ENCODE data around the gene ST8SIA5.
A peak's percentile ranks its signal among the peaks of the same experiment; 100 is the strongest.

Gene ST8SIA5

DNA sequence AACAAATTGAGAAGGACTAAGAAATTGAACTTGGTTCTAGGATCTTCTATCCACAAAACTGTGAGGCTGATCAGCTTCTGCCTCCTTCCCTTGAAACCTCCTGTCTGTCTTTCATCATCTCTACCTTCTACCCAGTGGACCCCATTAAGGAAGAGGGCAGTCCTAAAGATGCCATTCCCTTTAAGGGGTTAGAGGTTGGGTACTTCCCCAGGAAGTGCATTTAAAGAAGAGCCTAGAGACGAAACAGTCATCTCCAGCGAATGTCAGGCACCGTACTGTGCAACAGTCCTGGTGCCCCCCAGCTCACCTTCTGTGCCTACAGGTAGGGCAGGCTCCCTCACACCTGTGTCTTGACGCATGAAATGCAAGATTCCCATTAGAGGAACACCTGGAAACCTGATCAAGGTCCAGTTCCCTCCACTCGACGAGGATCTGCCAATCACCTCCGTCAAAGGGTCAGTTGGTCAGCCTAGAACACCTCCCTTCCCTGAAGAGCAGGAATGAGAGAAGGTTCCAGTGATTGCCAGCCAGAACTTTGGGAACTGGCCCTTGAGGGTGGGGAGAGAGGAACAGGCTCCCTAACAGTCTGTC is 120.7 kb downstream of the ST8SIA5 start:
- H2AFZ ChIP-seq (ENCODE audit: low read length) = no peak overlapping the region
- no peak overlapping the region for H2BK5ac ChIP-seq (ENCODE audit: low read length)
- H3K79me1 ChIP-seq (ENCODE audit: low read depth, low read length) = no peaks in the 10 kb centered on the region
- no peak overlapping the region for H2BK120ac ChIP-seq (ENCODE audit: low read depth, low read length)
- no peak overlapping the region for H3K4me2 ChIP-seq (ENCODE audit: insufficient read depth, low read length, poor library complexity, severe bottlenecking)
- H3K4me3 ChIP-seq (ENCODE audit: low read length in 2 of 2) = no peak overlapping the region
- H3K4ac ChIP-seq (ENCODE audit: low read length) = no peak overlapping the region
- H3K18ac ChIP-seq (ENCODE audit: low read length) = peak overlapping the region; percentile 60
- H3K9me3 ChIP-seq (replicated peaks in 1 of 2; ENCODE audit: control insufficient read depth in 2 of 2, insufficient read depth in 1 of 2, low read depth in 1 of 2, low read length in 2 of 2) = peaks cover 0 to 2% of the 10 kb centered on the region in 2 donors
- no peak for DNase-seq (ENCODE audit: low spot score)
- no peaks in the 10 kb centered on the region for H3K4me1 ChIP-seq (ENCODE audit: control insufficient read depth in 2 of 2, insufficient read depth in 1 of 2, low read depth in 1 of 2, low read length in 2 of 2)
- H3K27me3 ChIP-seq (ENCODE audit: control insufficient read depth in 3 of 3, insufficient read depth in 3 of 3, low read depth in 1 of 3, low read length in 3 of 3) = peaks cover 0 to 4% (median 0%) of the 10 kb centered on the region in 3 experiments
- no peak overlapping the region for H2BK12ac ChIP-seq (ENCODE audit: low read length)
- no CpG with 5 or more reads among the region's 7 CpGs for WGBS, 2 donors (ENCODE audit: extremely low coverage in 2 of 2, insufficient read length in 2 of 2, insufficient replicate concordance in 1 of 2)
- no peak overlapping the region for H2BK15ac ChIP-seq (ENCODE audit: low read length)
- no peak overlapping the region for H2AK5ac ChIP-seq (ENCODE audit: low read depth, low read length)
- H3K9ac ChIP-seq (ENCODE audit: low read depth, low read length, poor library complexity) = no peak overlapping the region
- H3K14ac ChIP-seq (ENCODE audit: low read length) = no peak overlapping the region
- no peaks in the 10 kb centered on the region for H3K36me3 ChIP-seq (replicated peaks in 1 of 2; ENCODE audit: control insufficient read depth in 2 of 2, insufficient read depth in 2 of 2, low read length in 2 of 2)
- H4K8ac ChIP-seq (ENCODE audit: low read depth, low read length) = no peak overlapping the region
- no peak overlapping the region for H3K27ac ChIP-seq (replicated peaks; ENCODE audit: low read length)
- H3K23ac ChIP-seq (ENCODE audit: low read depth, low read length, poor library complexity) = no peak overlapping the region
- no peak overlapping the region for H4K91ac ChIP-seq (ENCODE audit: low read depth, low read length, poor library complexity)

DNA sequence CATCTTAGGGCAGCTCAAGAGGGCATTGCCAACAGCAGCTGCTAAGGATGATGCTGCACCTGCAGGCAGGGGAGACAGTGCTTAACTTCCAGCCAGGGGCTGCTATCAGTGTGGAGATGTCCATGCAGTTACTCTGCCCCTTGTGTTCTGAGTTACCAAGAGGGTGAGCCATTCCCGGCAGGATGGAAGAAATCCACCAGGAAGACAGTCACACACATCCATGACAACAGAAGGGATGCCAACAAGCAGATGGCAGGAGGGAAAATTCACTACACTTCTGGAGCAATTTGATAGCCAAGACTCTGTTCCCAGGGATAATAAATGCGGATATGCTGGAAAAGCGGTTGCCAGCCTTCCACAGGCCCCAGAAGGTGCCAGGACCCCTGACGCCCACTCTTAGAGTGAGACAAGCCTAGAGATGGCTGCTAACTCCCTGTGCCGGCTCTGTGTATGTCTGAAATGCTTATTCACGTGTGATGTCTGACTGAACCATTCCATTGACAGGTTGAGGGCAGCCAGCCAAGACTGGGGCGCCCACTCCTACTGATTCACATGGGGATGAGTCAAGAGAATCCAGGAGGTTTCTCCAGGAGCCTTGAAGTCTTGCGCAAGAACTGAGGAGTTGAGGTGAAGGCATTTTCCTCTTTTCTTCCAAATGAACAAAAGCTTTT is 124.3 kb downstream of the ST8SIA5 start:
- H4K8ac ChIP-seq (ENCODE audit: low read depth, low read length) = no peak overlapping the region
- H2BK5ac ChIP-seq (ENCODE audit: low read length) = no peak overlapping the region
- no peak overlapping the region for H3K4me3 ChIP-seq (ENCODE audit: low read length in 2 of 2)
- no peak overlapping the region for H3K4ac ChIP-seq (ENCODE audit: low read length)
- H3K23ac ChIP-seq (ENCODE audit: low read depth, low read length, poor library complexity) = no peak overlapping the region
- no CpG with 5 or more reads among the region's 8 CpGs for WGBS, 2 donors (ENCODE audit: extremely low coverage in 2 of 2, insufficient read length in 2 of 2, insufficient replicate concordance in 1 of 2)
- no peaks in the 10 kb centered on the region for H3K9me3 ChIP-seq (replicated peaks in 1 of 2; ENCODE audit: control insufficient read depth in 2 of 2, insufficient read depth in 1 of 2, low read depth in 1 of 2, low read length in 2 of 2)
- no peak overlapping the region for H2BK120ac ChIP-seq (ENCODE audit: low read depth, low read length)
- no peak overlapping the region for H3K18ac ChIP-seq (ENCODE audit: low read length)
- H3K4me1 ChIP-seq (ENCODE audit: control insufficient read depth in 2 of 2, insufficient read depth in 1 of 2, low read depth in 1 of 2, low read length in 2 of 2) = no peaks in the 10 kb centered on the region
- no peaks in the 10 kb centered on the region for H3K36me3 ChIP-seq (replicated peaks in 1 of 2; ENCODE audit: control insufficient read depth in 2 of 2, insufficient read depth in 2 of 2, low read length in 2 of 2)
- DNase-seq (ENCODE audit: low spot score) = no peak
- no peak overlapping the region for H2AK5ac ChIP-seq (ENCODE audit: low read depth, low read length)
- H3K4me2 ChIP-seq (ENCODE audit: insufficient read depth, low read length, poor library complexity, severe bottlenecking) = no peak overlapping the region
- peaks cover 0 to 6% (median 0%) of the 10 kb centered on the region in 3 experiments for H3K27me3 ChIP-seq (ENCODE audit: control insufficient read depth in 3 of 3, insufficient read depth in 3 of 3, low read depth in 1 of 3, low read length in 3 of 3)
- H3K9ac ChIP-seq (ENCODE audit: low read depth, low read length, poor library complexity) = no peak overlapping the region
- H2BK12ac ChIP-seq (ENCODE audit: low read length) = no peak overlapping the region
- no peak overlapping the region for H3K27ac ChIP-seq (replicated peaks; ENCODE audit: low read length)
- H2BK15ac ChIP-seq (ENCODE audit: low read length) = no peak overlapping the region
- no peak overlapping the region for H2AFZ ChIP-seq (ENCODE audit: low read length)
- no peak overlapping the region for H3K14ac ChIP-seq (ENCODE audit: low read length)
- H3K79me1 ChIP-seq (ENCODE audit: low read depth, low read length) = no peaks in the 10 kb centered on the region
- no peak overlapping the region for H4K91ac ChIP-seq (ENCODE audit: low read depth, low read length, poor library complexity)

DNA sequence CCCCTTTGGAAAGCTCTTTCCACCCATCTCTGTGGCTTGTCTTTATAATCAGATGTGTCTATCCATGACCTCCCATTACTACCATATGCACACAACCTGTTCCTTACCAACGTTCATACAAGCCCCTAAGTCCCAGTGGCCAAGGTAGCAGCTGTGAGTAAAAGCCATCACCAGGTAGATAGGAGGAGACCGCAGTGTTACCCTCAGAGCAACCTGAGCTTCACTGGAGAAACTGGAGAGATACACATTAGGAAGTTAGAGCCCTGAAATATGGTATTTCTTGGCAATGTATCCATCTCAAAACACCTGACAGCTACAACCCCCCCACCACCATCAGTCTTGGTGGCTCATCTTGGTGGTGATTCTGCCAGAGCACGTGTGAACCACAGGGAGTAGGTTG is 125.9 kb downstream of the ST8SIA5 start:
- Histone ChIP-seq H3K4me3 (ENCODE audit: low read length in 2 of 2) (no peak overlapping the region), H3K79me1 (ENCODE audit: low read depth, low read length) (no peaks in the 10 kb centered on the region), H3K4me2 (ENCODE audit: insufficient read depth, low read length, poor library complexity, severe bottlenecking) (no peak overlapping the region), H3K14ac (ENCODE audit: low read length) (peak overlapping the region; percentile 3), H2BK12ac (ENCODE audit: low read length) (no peak overlapping the region), H2AK5ac (ENCODE audit: low read depth, low read length) (no peak overlapping the region), H3K27me3 (ENCODE audit: control insufficient read depth in 3 of 3, insufficient read depth in 3 of 3, low read depth in 1 of 3, low read length in 3 of 3) (peaks cover 0 to 2% (median 0%) of the 10 kb centered on the region in 3 experiments), H3K9me3 (replicated peaks in 1 of 2; ENCODE audit: control insufficient read depth in 2 of 2, insufficient read depth in 1 of 2, low read depth in 1 of 2, low read length in 2 of 2) (no peaks in the 10 kb centered on the region), H2BK15ac (ENCODE audit: low read length) (no peak overlapping the region), H2BK5ac (ENCODE audit: low read length) (no peak overlapping the region), H3K23ac (ENCODE audit: low read depth, low read length, poor library complexity) (no peak overlapping the region), H3K18ac (ENCODE audit: low read length) (no peak overlapping the region), H3K4me1 (ENCODE audit: control insufficient read depth in 2 of 2, insufficient read depth in 1 of 2, low read depth in 1 of 2, low read length in 2 of 2) (no peaks in the 10 kb centered on the region), H3K36me3 (replicated peaks in 1 of 2; ENCODE audit: control insufficient read depth in 2 of 2, insufficient read depth in 2 of 2, low read length in 2 of 2) (no peaks in the 10 kb centered on the region), H3K27ac (replicated peaks; ENCODE audit: low read length) (no peak overlapping the region), H3K4ac (ENCODE audit: low read length) (no peak overlapping the region), H4K91ac (ENCODE audit: low read depth, low read length, poor library complexity) (no peak overlapping the region), H4K8ac (ENCODE audit: low read depth, low read length) (no peak overlapping the region), H2BK120ac (ENCODE audit: low read depth, low read length) (no peak overlapping the region), H2AFZ (ENCODE audit: low read length) (no peak overlapping the region), H3K9ac (ENCODE audit: low read depth, low read length, poor library complexity) (no peak overlapping the region)
- WGBS, 2 donors (ENCODE audit: extremely low coverage in 2 of 2, insufficient read length in 2 of 2, insufficient replicate concordance in 1 of 2) = no CpG with 5 or more reads among the region's 3 CpGs
- DNase-seq (ENCODE audit: low spot score) = no peak

DNA sequence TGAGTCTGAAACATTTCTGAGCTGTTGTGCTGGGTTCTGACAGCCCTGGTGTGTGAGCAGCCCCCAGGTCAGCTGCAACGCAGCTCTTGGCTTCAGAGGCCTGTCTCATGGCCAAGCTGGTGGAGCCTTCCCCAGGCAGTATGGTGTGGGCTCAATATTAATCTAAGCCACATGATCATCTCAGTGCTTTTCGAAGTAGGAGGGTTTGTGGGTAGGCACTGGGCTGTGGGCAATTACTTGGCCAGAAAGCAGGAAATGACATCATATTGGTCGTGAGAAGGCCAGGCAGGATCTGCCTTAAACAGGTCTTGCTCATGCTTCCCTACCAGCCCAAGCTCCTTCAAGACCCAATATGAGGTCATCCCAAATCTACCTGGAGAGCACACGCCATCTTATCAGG is 126.7 kb downstream of the ST8SIA5 start:
- Histone ChIP-seq H3K4me3 (ENCODE audit: low read length in 2 of 2) (no peak overlapping the region), H3K9ac (ENCODE audit: low read depth, low read length, poor library complexity) (no peak overlapping the region), H2BK15ac (ENCODE audit: low read length) (no peak overlapping the region), H3K4ac (ENCODE audit: low read length) (no peak overlapping the region), H2AFZ (ENCODE audit: low read length) (no peak overlapping the region), H4K8ac (ENCODE audit: low read depth, low read length) (no peak overlapping the region), H3K4me1 (ENCODE audit: control insufficient read depth in 2 of 2, insufficient read depth in 1 of 2, low read depth in 1 of 2, low read length in 2 of 2) (no peaks in the 10 kb centered on the region), H3K14ac (ENCODE audit: low read length) (no peak overlapping the region), H3K79me1 (ENCODE audit: low read depth, low read length) (no peaks in the 10 kb centered on the region), H4K91ac (ENCODE audit: low read depth, low read length, poor library complexity) (no peak overlapping the region), H2BK120ac (ENCODE audit: low read depth, low read length) (no peak overlapping the region), H2BK5ac (ENCODE audit: low read length) (no peak overlapping the region), H3K4me2 (ENCODE audit: insufficient read depth, low read length, poor library complexity, severe bottlenecking) (no peak overlapping the region), H3K27ac (replicated peaks; ENCODE audit: low read length) (no peak overlapping the region), H3K36me3 (replicated peaks in 1 of 2; ENCODE audit: control insufficient read depth in 2 of 2, insufficient read depth in 2 of 2, low read length in 2 of 2) (no peaks in the 10 kb centered on the region), H2BK12ac (ENCODE audit: low read length) (no peak overlapping the region), H3K27me3 (ENCODE audit: control insufficient read depth in 3 of 3, insufficient read depth in 3 of 3, low read depth in 1 of 3, low read length in 3 of 3) (peaks cover 0 to 2% (median 0%) of the 10 kb centered on the region in 3 experiments), H2AK5ac (ENCODE audit: low read depth, low read length) (no peak overlapping the region), H3K18ac (ENCODE audit: low read length) (no peak overlapping the region), H3K23ac (ENCODE audit: low read depth, low read length, poor library complexity) (no peak overlapping the region), H3K9me3 (replicated peaks in 1 of 2; ENCODE audit: control insufficient read depth in 2 of 2, insufficient read depth in 1 of 2, low read depth in 1 of 2, low read length in 2 of 2) (no peaks in the 10 kb centered on the region)
- WGBS, 2 donors (ENCODE audit: extremely low coverage in 2 of 2, insufficient read length in 2 of 2, insufficient replicate concordance in 1 of 2) = no CpG with 5 or more reads among the region's 4 CpGs
- no peak for DNase-seq (ENCODE audit: low spot score)
